Keratinocyte (primary cell): ENCODE data around the gene GARNL3. TPM values are rescaled to one million over a fixed set of nuclear protein-coding genes. Genes with fewer than 3 reads are reported as not detected.

Experiments used
- DNase-seq: peaks from one replicate; pipeline ENCODE4 v3.0.0-alpha.2; 2011; ENCODE audit warnings: low read depth, missing footprints, low spot score
- FAIRE-seq: peaks from 2 replicates; lab custom pipeline; 2011; peaks lifted over from hg19 to GRCh38; lab: Jason Lieb, UNC
- H2AFZ ChIP-seq: 2 replicates; pipeline ENCODE4 v1.6.0; 2012; ENCODE audit warnings: low read length, control low read depth, inconsistent platforms; ENCODE audit not compliant: control insufficient read depth
- H3K27ac ChIP-seq: 2 replicates; pipeline ENCODE4 v1.5.1; 2011; ENCODE audit warnings: low read length; ENCODE audit not compliant: control insufficient read depth, insufficient read depth
- H3K27me3 ChIP-seq: 3 replicates; pipeline ENCODE4 v1.6.0; 2011; ENCODE audit warnings: low read length; ENCODE audit not compliant: control insufficient read depth, insufficient read depth; ENCODE audit errors: extremely low read depth
- H3K36me3 ChIP-seq, 2 experiments: 2 replicates in 1 of 2; 3 replicates in 1 of 2; pipeline ENCODE4 v1.5.1; 2011; ENCODE audit warnings: low read length in 2 of 2, mild to moderate bottlenecking in 1 of 2; ENCODE audit not compliant: control insufficient read depth in 2 of 2, insufficient read depth in 2 of 2; ENCODE audit errors: extremely low read depth in 1 of 2
- H3K4me1 ChIP-seq: 3 replicates; pipeline ENCODE4 v1.5.1; 2011; ENCODE audit warnings: low read length; ENCODE audit not compliant: control insufficient read depth, insufficient read depth; ENCODE audit errors: extremely low read depth
- H3K4me2 ChIP-seq: 3 replicates; pipeline ENCODE4 v1.6.0; 2011; ENCODE audit warnings: low read depth, low read length; ENCODE audit not compliant: control insufficient read depth, insufficient read depth; ENCODE audit errors: extremely low read depth
- H3K4me3 ChIP-seq, 3 experiments: fragments of 200-600 bp in 1 of 3; sonication (generic) in 1 of 3; 2 replicates in 2 of 3; 3 replicates in 1 of 3; pipeline ENCODE4 v1.5.1; 2011 to 2016; ENCODE audit warnings: low read length in 3 of 3, mild to moderate bottlenecking in 3 of 3, control low read depth in 2 of 3, inconsistent platforms in 1 of 3, low read depth in 1 of 3, mixed read lengths in 1 of 3, mixed run types in 1 of 3, moderate library complexity in 1 of 3; ENCODE audit not compliant: control insufficient read depth in 2 of 3, insufficient read depth in 2 of 3; ENCODE audit errors: extremely low read depth in 1 of 3
- H3K79me2 ChIP-seq: 2 replicates; pipeline ENCODE4 v1.6.0; 2012; ENCODE audit warnings: low read length; ENCODE audit not compliant: control insufficient read depth, insufficient read depth
- H3K9ac ChIP-seq: 3 replicates; pipeline ENCODE4 v1.6.0; 2011; ENCODE audit warnings: low read length; ENCODE audit not compliant: control insufficient read depth, insufficient read depth; ENCODE audit errors: extremely low read depth
- H3K9me1 ChIP-seq: 3 replicates; pipeline ENCODE4 v1.6.0; 2011; ENCODE audit warnings: low read length; ENCODE audit not compliant: control insufficient read depth, insufficient read depth; ENCODE audit errors: extremely low read depth
- H3K9me3 ChIP-seq: 2 replicates; pipeline ENCODE4 v1.5.1; 2012; ENCODE audit warnings: low read depth, low read length; ENCODE audit not compliant: control insufficient read depth
- H4K20me1 ChIP-seq: 3 replicates; pipeline ENCODE4 v1.6.0; 2011; ENCODE audit warnings: low read length; ENCODE audit not compliant: control insufficient read depth, insufficient read depth; ENCODE audit errors: extremely low read depth
- EZH2 ChIP-seq: IDR thresholded peaks from one replicate; pipeline ENCODE4 v1.6.1; 2012; ENCODE audit warnings: inconsistent platforms, mild to moderate bottlenecking, low read length, moderate library complexity
- dilution Hi-C: fragments of 300-500 bp; cut with MboI; formaldehyde crosslinking; loops from one replicate; pipeline ENCODE4 v1.7.0; 2020; ENCODE audit warnings: low sequenced_read_pairs; ENCODE audit not compliant: extremely low pct_ligation_motif_present
- polyA plus RNA-seq, 5 experiments: library from polyadenylated mRNA; depleted of rRNA in 3 of 5; stranded (reverse) in 3 of 5; stranded (forward) in 1 of 5; unstranded in 1 of 5; fragments of >200 nt; gene quantifications; 1 replicate in 1 of 5; 2 replicates in 3 of 5; 3 replicates in 1 of 5; pipeline versions ENCODE4 v1.2.1 to v1.2.3, GENCODE V29; 2011 to 2012; ENCODE audit warnings: missing spikeins in 2 of 5, low read depth in 1 of 5, low replicate concordance in 1 of 5
- TF ChIP-seq, protein P1 (sequence below), 3 experiments: IDR thresholded peaks in 1 of 3; conservative IDR thresholded peaks in 1 of 3; optimal IDR thresholded peaks in 1 of 3; 2 replicates in 2 of 3; 3 replicates in 1 of 3; pipeline versions ENCODE3 to v1.5.1; 2011; ENCODE audit warnings: low read length in 3 of 3, mild to moderate bottlenecking in 3 of 3, moderate library complexity in 2 of 3, control low read depth in 1 of 3, inconsistent platforms in 1 of 3; ENCODE audit not compliant: insufficient read depth in 2 of 3; ENCODE audit errors: extremely low read depth in 1 of 3

GARNL3 gene
- polyA plus RNA-seq, 1 donor (not counting 4 experiments of a cell fraction or from before 2014, with no cell fraction given) = 2.4 TPM

GRCh38 chr9:127382541-127382940 lies 118.0 kb downstream of the GARNL3 start:
- no peak for DNase-seq
- Histone ChIP-seq H3K36me3 (no peaks in the 10 kb centered on the region), H3K4me2 (no peak overlapping the region), H3K9ac (no peak overlapping the region), H3K27ac (no peak overlapping the region), H3K79me2 (no peaks in the 10 kb centered on the region), H3K4me1 (no peaks in the 10 kb centered on the region), H2AFZ (no peak overlapping the region), H3K4me3 (no peak overlapping the region), H3K27me3 (no peaks in the 10 kb centered on the region), H3K9me3 (no peaks in the 10 kb centered on the region), H4K20me1 (no peaks in the 10 kb centered on the region), H3K9me1 (no peaks in the 10 kb centered on the region)
- FAIRE-seq = no peak
- dilution Hi-C loops = no loop called here
- TF ChIP-seq, protein P1, sequence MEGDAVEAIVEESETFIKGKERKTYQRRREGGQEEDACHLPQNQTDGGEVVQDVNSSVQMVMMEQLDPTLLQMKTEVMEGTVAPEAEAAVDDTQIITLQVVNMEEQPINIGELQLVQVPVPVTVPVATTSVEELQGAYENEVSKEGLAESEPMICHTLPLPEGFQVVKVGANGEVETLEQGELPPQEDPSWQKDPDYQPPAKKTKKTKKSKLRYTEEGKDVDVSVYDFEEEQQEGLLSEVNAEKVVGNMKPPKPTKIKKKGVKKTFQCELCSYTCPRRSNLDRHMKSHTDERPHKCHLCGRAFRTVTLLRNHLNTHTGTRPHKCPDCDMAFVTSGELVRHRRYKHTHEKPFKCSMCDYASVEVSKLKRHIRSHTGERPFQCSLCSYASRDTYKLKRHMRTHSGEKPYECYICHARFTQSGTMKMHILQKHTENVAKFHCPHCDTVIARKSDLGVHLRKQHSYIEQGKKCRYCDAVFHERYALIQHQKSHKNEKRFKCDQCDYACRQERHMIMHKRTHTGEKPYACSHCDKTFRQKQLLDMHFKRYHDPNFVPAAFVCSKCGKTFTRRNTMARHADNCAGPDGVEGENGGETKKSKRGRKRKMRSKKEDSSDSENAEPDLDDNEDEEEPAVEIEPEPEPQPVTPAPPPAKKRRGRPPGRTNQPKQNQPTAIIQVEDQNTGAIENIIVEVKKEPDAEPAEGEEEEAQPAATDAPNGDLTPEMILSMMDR (optimal IDR thresholded peaks at IDR 0.05 in 1 of 3, IDR thresholded peaks at IDR 0.05 in 1 of 3, conservative IDR thresholded peaks at IDR 0.05 in 1 of 3; ENCODE audit: extremely low read depth in 1 of 3, insufficient read depth in 2 of 3, low read length in 3 of 3) = no peak
- no peak for TF ChIP-seq EZH2

GRCh38 chr9:127384016-127384730 lies 119.6 kb downstream of the GARNL3 start:
- no peak for FAIRE-seq
- Histone ChIP-seq H3K36me3 (no peaks in the 10 kb centered on the region), H3K79me2 (no peaks in the 10 kb centered on the region), H3K9me3 (no peaks in the 10 kb centered on the region), H3K9me1 (no peaks in the 10 kb centered on the region), H3K4me2 (no peak overlapping the region), H3K4me3 (no peak overlapping the region), H3K9ac (no peak overlapping the region), H3K27ac (no peak overlapping the region), H2AFZ (no peak overlapping the region), H4K20me1 (no peaks in the 10 kb centered on the region), H3K4me1 (peaks cover 12% of the 10 kb centered on the region), H3K27me3 (no peaks in the 10 kb centered on the region)
- DNase-seq = no peak
- TF ChIP-seq, protein P1 (optimal IDR thresholded peaks at IDR 0.05 in 1 of 3, IDR thresholded peaks at IDR 0.05 in 1 of 3, conservative IDR thresholded peaks at IDR 0.05 in 1 of 3; ENCODE audit: extremely low read depth in 1 of 3, insufficient read depth in 2 of 3, low read length in 3 of 3) = no peak
- no peak for TF ChIP-seq EZH2
- dilution Hi-C loops = no loop called here
